H1 (cell line): ENCODE data around the gene JAM2. TPM values are rescaled to one million over a fixed set of nuclear protein-coding genes. Genes with fewer than 3 reads are reported as not detected.

Source experiments
- CTCF ChIA-PET: fragments of 300-600 bp; sonication (Branson Sonifier 250); formaldehyde crosslinking; loops from one replicate; lab custom pipeline; 2021; ENCODE audit not compliant: partially characterized antibody; lab: Charles Lee
- POLR2A ChIA-PET: fragments of 300-600 bp; sonication (Branson Sonifier 250); formaldehyde crosslinking; loops from one replicate; lab custom pipeline; 2021; ENCODE audit warnings: inconsistent platforms; ENCODE audit not compliant: partially characterized antibody; lab: Charles Lee
- DNase-seq, 2 experiments: peaks; one replicate each; pipeline versions ENCODE4 v3.0.0 to v3.0.0-alpha.2; 2010 to 2022; ENCODE audit warnings: low spot score in 2 of 2, low read depth in 1 of 2, mixed read lengths in 1 of 2
- FAIRE-seq: peaks from 2 replicates; lab custom pipeline; 2011; peaks lifted over from hg19 to GRCh38; lab: Jason Lieb, UNC
- H2AFZ ChIP-seq: 2 replicates; pipeline ENCODE4 v1.8.1; 2012; ENCODE audit warnings: low read length, inconsistent platforms
- H2AK5ac ChIP-seq: 2 replicates; pipeline ENCODE4 v1.6.1; 2013; ENCODE audit warnings: low read depth, low read length
- H2BK120ac ChIP-seq: replicated peaks from 2 replicates; pipeline ENCODE3; 2013; ENCODE audit warnings: low read depth, low read length, inconsistent platforms
- H2BK12ac ChIP-seq: 2 replicates; pipeline ENCODE4 v1.6.1; 2013; ENCODE audit warnings: low read depth, low read length
- H2BK15ac ChIP-seq: 2 replicates; pipeline ENCODE4 v1.6.1; 2013; ENCODE audit warnings: low read length
- H2BK20ac ChIP-seq: 2 replicates; pipeline ENCODE4 v1.6.1; 2013; ENCODE audit warnings: low read length
- H2BK5ac ChIP-seq: 2 replicates; pipeline ENCODE4 v1.6.1; 2013; ENCODE audit warnings: low read depth, low read length
- H3K14ac ChIP-seq: 2 replicates; pipeline ENCODE4 v1.6.1; 2013; ENCODE audit warnings: inconsistent platforms; ENCODE audit not compliant: insufficient read length
- H3K18ac ChIP-seq: 2 replicates; pipeline ENCODE4 v1.6.1; 2013; ENCODE audit warnings: low read length; ENCODE audit errors: extremely low read depth
- H3K23ac ChIP-seq: 2 replicates; pipeline ENCODE4 v1.6.1; 2013; ENCODE audit warnings: inconsistent platforms; ENCODE audit not compliant: insufficient read length
- H3K23me2 ChIP-seq: 2 replicates; pipeline ENCODE4 v1.6.1; 2013; ENCODE audit warnings: low read depth, low read length
- H3K27ac ChIP-seq: 2 replicates; pipeline ENCODE4 v1.6.1; 2011; ENCODE audit warnings: low read depth, low read length, inconsistent platforms
- H3K27me3 ChIP-seq, 4 experiments: replicated peaks in 1 of 4; 1 replicate in 1 of 4; 2 replicates in 3 of 4; pipeline versions ENCODE4 v1.6.1 to v1.8.1; 2011 to 2013; ENCODE audit warnings: low read length in 3 of 4, mild to moderate bottlenecking in 3 of 4, inconsistent platforms in 2 of 4, mixed read lengths in 2 of 4, moderate library complexity in 1 of 4; ENCODE audit not compliant: control insufficient read depth in 3 of 4, insufficient read depth in 3 of 4; ENCODE audit errors: extremely low read depth in 1 of 4
- H3K36me3 ChIP-seq, 4 experiments: 2 replicates each; pipeline versions ENCODE4 v1.6.1 to v1.8.1; 2011 to 2013; ENCODE audit warnings: mild to moderate bottlenecking in 4 of 4, low read length in 3 of 4, moderate library complexity in 2 of 4, control low read depth in 1 of 4, inconsistent platforms in 1 of 4; ENCODE audit not compliant: insufficient read depth in 4 of 4, control insufficient read depth in 2 of 4
- H3K4ac ChIP-seq: replicated peaks from 2 replicates; pipeline ENCODE3; 2013; ENCODE audit warnings: low read length, low read depth, mixed read lengths, inconsistent platforms; ENCODE audit not compliant: insufficient read length
- H3K4me1 ChIP-seq, 4 experiments: replicated peaks in 1 of 4; 1 replicate in 1 of 4; 2 replicates in 3 of 4; pipeline versions ENCODE4 v1.6.1 to v1.8.1; 2011 to 2013; ENCODE audit warnings: low read length in 3 of 4, inconsistent platforms in 2 of 4, mixed read lengths in 1 of 4; ENCODE audit not compliant: insufficient read depth in 4 of 4, control insufficient read depth in 3 of 4
- H3K4me2 ChIP-seq, 2 experiments: 2 replicates each; pipeline versions ENCODE4 v1.6.1 to v1.8.1; 2011 to 2013; ENCODE audit warnings: low read depth in 2 of 2, low read length in 2 of 2, control low read depth in 1 of 2, inconsistent platforms in 1 of 2, mild to moderate bottlenecking in 1 of 2; ENCODE audit not compliant: insufficient read depth in 1 of 2
- H3K4me3 ChIP-seq, 4 experiments: fragments of 200-600, 300-600 bp in 1 of 4; sonication (generic), shearing (Covaris generic), sonication (Bioruptor Twin) in 1 of 4; 2 replicates each; pipeline versions ENCODE4 v1.5.1 to v1.8.1; 2011 to 2016; ENCODE audit warnings: low read length in 4 of 4, low read depth in 3 of 4, control low read depth in 2 of 4, inconsistent platforms in 2 of 4, mild to moderate bottlenecking in 2 of 4, mixed read lengths in 1 of 4, moderate library complexity in 1 of 4; ENCODE audit not compliant: insufficient read depth in 2 of 4; ENCODE audit errors: extremely low read depth in 1 of 4
- H3K56ac ChIP-seq: replicated peaks from 2 replicates; pipeline ENCODE3; 2013; ENCODE audit warnings: low read depth, mild to moderate bottlenecking, mixed read lengths, low read length, inconsistent platforms; ENCODE audit not compliant: insufficient read length
- H3K79me1 ChIP-seq: 2 replicates; pipeline ENCODE4 v1.6.1; 2013; ENCODE audit warnings: low read depth, low read length, control low read depth
- H3K79me2 ChIP-seq, 2 experiments: 2 replicates each; pipeline versions ENCODE4 v1.6.1 to v1.8.1; 2012 to 2013; ENCODE audit warnings: low read length in 2 of 2, mild to moderate bottlenecking in 2 of 2, inconsistent platforms in 1 of 2; ENCODE audit not compliant: insufficient read depth in 2 of 2, control insufficient read depth in 1 of 2
- H3K9ac ChIP-seq, 4 experiments: replicated peaks in 1 of 4; 1 replicate in 1 of 4; 2 replicates in 3 of 4; pipeline versions ENCODE4 v1.6.1 to v1.8.1; 2011 to 2013; ENCODE audit warnings: low read depth in 3 of 4, low read length in 3 of 4, control low read depth in 2 of 4, mild to moderate bottlenecking in 2 of 4, moderate library complexity in 2 of 4, inconsistent platforms in 1 of 4; ENCODE audit errors: extremely low read depth in 1 of 4
- H3K9me3 ChIP-seq, 2 experiments: 2 replicates each; pipeline versions ENCODE4 v1.6.1 to v1.8.1; 2012 to 2013; ENCODE audit warnings: mild to moderate bottlenecking in 2 of 2, moderate library complexity in 2 of 2, control low read depth in 1 of 2, inconsistent platforms in 1 of 2, low read depth in 1 of 2, low read length in 1 of 2, mixed read lengths in 1 of 2; ENCODE audit not compliant: insufficient read depth in 2 of 2
- H4K20me1 ChIP-seq, 2 experiments: replicated peaks in 1 of 2; 2 replicates each; pipeline versions ENCODE3 to v1.8.1; 2011 to 2013; ENCODE audit warnings: inconsistent platforms in 2 of 2, low read length in 2 of 2, mild to moderate bottlenecking in 1 of 2; ENCODE audit not compliant: insufficient read depth in 2 of 2, control insufficient read depth in 1 of 2
- H4K5ac ChIP-seq: 2 replicates; pipeline ENCODE4 v1.6.1; 2013; ENCODE audit warnings: low read length, low read depth, mixed read lengths, inconsistent platforms; ENCODE audit not compliant: insufficient read length
- H4K8ac ChIP-seq: 2 replicates; pipeline ENCODE4 v1.8.0; 2013; ENCODE audit warnings: mild to moderate bottlenecking, moderate library complexity, low read length, inconsistent platforms; ENCODE audit not compliant: insufficient read depth; ENCODE audit errors: extremely low read depth
- H4K91ac ChIP-seq: replicated peaks from 2 replicates; pipeline ENCODE3; 2013; ENCODE audit warnings: low read length, mixed read lengths, inconsistent platforms; ENCODE audit not compliant: insufficient read length
- JUND ChIP-seq: IDR thresholded peaks from 2 replicates; pipeline ENCODE4 v1.6.1; 2011; ENCODE audit warnings: mild to moderate bottlenecking, improper control_type of control experiment, low read length
- KDM5A ChIP-seq: fragments of 200-600 bp; IDR thresholded peaks from 2 replicates; pipeline ENCODE4 v1.7.1; 2012; ENCODE audit warnings: mild to moderate bottlenecking, low read length, inconsistent platforms, mixed read lengths
- WGBS, 2 experiments: shearing (Covaris generic) in 1 of 2; methylation state at CpG; one replicate each; pipeline versions ENCODE4 v1.1.6 to v1.1.7; 2013 to 2015; ENCODE audit warnings: low lambda C conversion rate in 2 of 2, mixed read lengths in 2 of 2, inconsistent platforms in 1 of 2, low coverage in 1 of 2, missing lambda C conversion rate in 1 of 2; ENCODE audit not compliant: insufficient replicate concordance in 2 of 2, insufficient coverage in 1 of 2, insufficient read length in 1 of 2; ENCODE audit errors: extremely low coverage in 1 of 2, missing lambda C conversion rate in 1 of 2; 5-methylcytosine and 5-hydroxymethylcytosine counted together
- polyA plus RNA-seq, 7 experiments: library from polyadenylated mRNA; depleted of rRNA in 3 of 7; stranded (reverse) in 5 of 7; unstranded in 2 of 7; fragments of >200 nt in 5 of 7; fragments of 200-250 nt in 2 of 7; gene quantifications; 1 replicate in 5 of 7; 2 replicates in 1 of 7; 4 replicates in 1 of 7; pipeline versions ENCODE4 v1.2.1 to v1.2.3, GENCODE V29; 2011 to 2013; ENCODE audit warnings: missing spikeins in 2 of 7, mixed read lengths in 2 of 7
- total RNA-seq: library from RNA; stranded (reverse); fragmentation: NEBNext Ultra II Directional; extraction: Animal tissue kit (Norgen Biotek cat#: 25700); gene quantifications from 2 replicates; pipeline ENCODE4 v1.2.1, GENCODE V29; 2021

JAM2 gene
- total and polyA plus RNA-seq, 2 of the 8 experiments (the other 6 are each of a cell fraction or from before 2014, with no cell fraction given) = 4.9 to 9.5 TPM

- H3K23ac ChIP-seq = no peak overlapping the region
- H3K56ac ChIP-seq = no peak overlapping the region
- no peaks in the 10 kb centered on the region for H3K23me2 ChIP-seq
- no peak overlapping the region for H3K9ac ChIP-seq
- no peak overlapping the region for H2BK15ac ChIP-seq
- DNase-seq (no peak), FAIRE-seq (no peak)
- H3K27ac ChIP-seq = no peak overlapping the region
- H3K18ac ChIP-seq = no peak overlapping the region
- H2AK5ac ChIP-seq = no peak overlapping the region
- no peak overlapping the region for H2BK12ac ChIP-seq
- H3K79me1 ChIP-seq = no peaks in the 10 kb centered on the region
- peaks cover 4 to 36% (median 16%) of the 10 kb centered on the region in 4 experiments for H3K36me3 ChIP-seq
- H4K20me1 ChIP-seq = no peaks in the 10 kb centered on the region
- no peak overlapping the region for H4K5ac ChIP-seq
- no peak overlapping the region for H4K91ac ChIP-seq
- H4K8ac ChIP-seq = no peak overlapping the region
- H3K14ac ChIP-seq = no peak overlapping the region
- no peaks in the 10 kb centered on the region for H3K27me3 ChIP-seq
- TF ChIP-seq JUND = no peak
- no peak for TF ChIP-seq KDM5A
- H3K4me1 ChIP-seq = no peaks in the 10 kb centered on the region
- ChIA-PET POLR2A (no interaction called here), CTCF (interaction anchor here (0.6 to 0.9 kb wide), 2 partner anchors 27 to 51 kb away, joined by 3 read pairs; no protein-coding TSS in a partner anchor)
- no peak overlapping the region for H3K4me3 ChIP-seq
- H3K79me2 ChIP-seq = no peaks in the 10 kb centered on the region
- H3K4me2 ChIP-seq = no peak overlapping the region
- H3K9me3 ChIP-seq = no peaks in the 10 kb centered on the region
- H3K4ac ChIP-seq = no peak overlapping the region
- H2AFZ ChIP-seq = no peak overlapping the region
- 97% methylated on average over 3 of the region's 3 CpGs; no CpG with 5 or more reads in 1 of the 2 experiments for WGBS, 2 experiments
- H2BK20ac ChIP-seq = no peak overlapping the region
- H2BK5ac ChIP-seq = no peak overlapping the region
- H2BK120ac ChIP-seq = no peak overlapping the region
Observed at GRCh38 chr21:25764065-25764464, 125.0 kb downstream of the JAM2 start.

Other genes starting within 250 kb of the JAM2 start
- gene MRPL39, start 31.8 kb upstream of the JAM2 start, total RNA-seq = 43.2 and 45.0 TPM in 2 replicates
- 11.1 and 20.3 TPM in 2 replicates for gene MRPL39, start 31.8 kb upstream of the JAM2 start, polyA plus RNA-seq (2011; rRNA removed)
- 131 and 135 TPM in 2 replicates for gene ATP5PF, start 95.6 kb downstream of the JAM2 start, total RNA-seq
- gene ATP5PF, start 95.6 kb downstream of the JAM2 start, polyA plus RNA-seq (2011; rRNA removed) = 99.6 and 240 TPM in 2 replicates
- gene GABPA, start 95.7 kb downstream of the JAM2 start, total RNA-seq = 22.2 and 22.8 TPM in 2 replicates
- gene GABPA, start 95.7 kb downstream of the JAM2 start, polyA plus RNA-seq (2011; rRNA removed) = 3.2 and 5.2 TPM in 2 replicates